NCI-H748 (cell line): ENCODE measurements around the gene KRT81.
"Not testable (repeated sequence)": the region's sequence is repeated elsewhere in the genome, so short reads cannot be mapped to it uniquely, and the experiment has no call there.

Experiments
- DNase-seq: peaks from one replicate; lab custom pipeline; 2025; ENCODE audit not compliant: unreplicated experiment; lab: John Stamatoyannopoulos, UW

The KRT81 gene

DNA sequence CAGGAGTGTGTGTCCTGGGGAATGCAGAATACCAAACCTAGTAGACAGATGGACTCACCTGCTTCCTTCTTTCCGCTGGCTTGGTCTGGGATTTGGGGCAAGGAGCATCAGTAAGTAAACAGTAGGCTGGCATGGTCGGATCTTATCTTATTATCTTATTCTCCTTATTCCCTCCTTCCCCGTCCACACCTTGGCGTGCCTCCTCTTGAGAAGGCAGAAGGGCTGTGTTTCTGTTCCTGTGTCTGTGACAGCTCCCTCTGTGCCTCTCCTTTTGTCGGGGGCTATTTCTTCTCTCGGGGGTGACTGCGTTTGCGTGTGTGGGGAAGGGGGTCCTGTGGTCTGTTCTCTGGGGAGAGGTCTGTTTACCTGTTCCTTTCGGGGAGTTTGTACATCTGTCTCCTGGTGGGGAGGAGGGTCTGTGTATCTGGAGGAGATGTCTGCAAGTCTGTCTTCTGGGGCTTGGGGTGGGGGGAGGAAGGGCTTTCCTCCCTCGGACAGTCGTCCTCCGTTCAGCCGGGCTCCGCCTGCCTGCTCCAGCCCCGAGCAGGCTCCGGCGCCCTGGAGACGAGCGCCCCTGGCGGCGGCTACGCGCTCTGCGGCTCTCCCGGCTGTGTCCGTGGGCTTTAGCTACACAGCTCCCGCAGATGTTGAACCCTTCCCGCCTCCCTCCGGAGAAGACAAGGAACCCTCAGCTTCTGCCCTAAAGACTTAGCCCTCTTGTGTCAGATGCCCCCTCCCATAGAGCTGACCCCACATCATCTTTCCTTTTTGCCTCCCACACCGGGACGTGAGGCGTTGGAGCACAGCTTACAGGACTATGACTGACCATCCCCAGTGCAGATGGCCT is 12.5 kb downstream of the KRT81 start:
- DNase-seq: peak; percentile 64

DNA sequence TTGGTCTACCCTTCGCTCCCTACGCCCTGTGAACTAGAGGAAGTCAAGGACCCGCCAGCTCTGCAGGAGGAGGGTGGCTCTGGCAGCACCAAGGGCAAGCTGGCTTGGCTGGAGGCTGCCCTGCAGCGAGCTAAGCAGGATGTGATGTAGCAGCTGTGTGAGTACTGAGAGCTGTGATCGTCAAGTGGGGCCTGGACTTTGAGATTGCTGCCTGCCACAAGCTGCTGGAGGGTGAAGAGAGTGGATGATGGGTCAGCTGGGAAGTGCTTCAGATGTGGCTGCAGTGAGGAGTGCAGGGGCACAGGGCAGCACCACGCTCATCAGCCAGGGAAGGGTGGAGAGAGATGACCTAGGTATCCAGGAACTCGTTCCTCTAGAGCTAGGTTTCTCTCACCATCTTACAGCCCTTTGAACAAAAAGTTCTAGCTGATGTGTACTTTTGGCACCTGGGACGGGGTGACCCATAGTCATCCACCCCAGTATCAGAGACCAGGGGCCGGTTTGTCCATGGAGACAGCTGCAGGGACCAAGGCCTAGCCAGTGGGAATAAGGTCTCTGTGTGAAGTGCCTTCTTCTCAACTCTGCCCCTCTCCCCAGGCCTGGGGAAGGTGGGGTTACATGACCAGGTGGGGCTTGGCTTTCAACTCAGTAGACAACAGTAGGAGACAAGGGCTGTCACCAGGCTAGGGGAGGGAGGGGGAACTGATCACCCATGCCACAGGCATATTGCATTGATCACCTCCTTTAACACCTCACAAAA is 13.7 kb downstream of the KRT81 start:
- DNase-seq: no peak

DNA sequence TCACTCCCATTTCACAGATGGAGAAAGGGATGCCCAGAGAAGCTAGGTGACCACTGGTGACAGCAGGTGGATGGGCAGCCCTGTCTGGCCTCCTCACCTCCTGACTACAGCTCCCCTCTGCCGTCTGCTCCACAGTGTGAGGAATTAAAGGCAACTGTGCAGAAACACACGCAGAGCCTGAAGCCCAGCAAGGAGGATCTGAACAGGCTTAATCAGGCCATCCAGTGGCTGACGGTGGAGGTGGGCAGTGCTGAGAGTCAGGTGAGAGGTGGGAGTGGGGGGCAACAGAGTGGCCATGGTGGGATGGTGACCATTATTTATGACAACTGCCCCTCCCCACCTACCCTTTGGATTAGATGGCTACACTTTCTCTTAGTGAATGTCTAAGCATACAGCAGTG is 15.6 kb downstream of the KRT81 start:
- no peak for DNase-seq

DNA sequence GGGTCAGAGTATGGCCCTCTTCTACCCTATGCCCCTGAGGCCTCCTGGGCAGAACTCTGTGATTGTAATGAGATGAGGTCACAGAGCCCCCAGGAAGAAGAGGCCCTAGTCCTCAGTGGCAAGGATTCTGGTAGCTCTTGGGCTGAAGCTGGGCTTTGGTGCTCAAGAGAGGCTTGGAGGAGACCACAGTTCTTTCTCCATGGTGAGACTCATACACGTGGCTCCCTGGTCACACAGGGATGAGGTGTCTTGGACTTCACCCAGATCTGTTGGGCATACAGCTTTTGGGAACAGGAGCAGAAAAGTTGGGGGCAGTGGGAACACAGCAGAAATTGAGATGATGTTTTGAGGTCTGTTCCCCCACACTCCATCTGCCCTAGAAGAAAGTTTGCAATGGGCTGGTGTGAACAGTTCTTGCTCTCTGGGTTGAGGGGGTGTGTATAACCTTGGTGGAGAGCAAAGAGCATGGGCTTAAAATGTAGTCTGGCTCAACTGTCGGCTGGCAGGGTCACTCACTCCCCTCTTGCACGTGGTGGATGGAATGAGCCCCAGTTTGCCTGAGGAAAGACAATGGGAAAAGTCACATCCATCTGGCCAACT is 16.7 kb downstream of the KRT81 start, which contains the start of gene KRT86:
Gene KRT86 (plus strand): TSS at position 125 of the 600 bp plus-strand sequence. CDS start 27,272 bp downstream, outside the sequence.
- DNase-seq: no peak

DNA sequence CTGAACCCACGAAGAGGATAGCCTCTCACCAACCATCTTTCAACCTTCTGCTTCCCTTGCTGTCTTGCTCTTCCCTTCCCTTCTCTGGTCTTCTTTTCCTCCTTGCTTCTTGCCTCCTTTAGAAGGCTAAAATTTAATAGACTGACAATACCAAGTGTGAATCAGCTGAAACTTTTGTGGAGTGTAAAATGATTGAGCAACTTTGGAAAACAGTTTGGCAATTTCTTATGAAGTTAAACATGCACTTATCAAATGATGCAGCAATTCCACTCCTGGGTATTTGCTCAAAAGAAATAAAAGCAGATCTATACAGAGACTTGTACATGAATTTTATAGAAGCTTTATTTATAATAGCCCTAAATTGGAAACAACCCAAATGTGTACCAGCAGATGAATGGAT is 20.2 kb downstream of the KRT81 start:
- DNase-seq: no peak

DNA sequence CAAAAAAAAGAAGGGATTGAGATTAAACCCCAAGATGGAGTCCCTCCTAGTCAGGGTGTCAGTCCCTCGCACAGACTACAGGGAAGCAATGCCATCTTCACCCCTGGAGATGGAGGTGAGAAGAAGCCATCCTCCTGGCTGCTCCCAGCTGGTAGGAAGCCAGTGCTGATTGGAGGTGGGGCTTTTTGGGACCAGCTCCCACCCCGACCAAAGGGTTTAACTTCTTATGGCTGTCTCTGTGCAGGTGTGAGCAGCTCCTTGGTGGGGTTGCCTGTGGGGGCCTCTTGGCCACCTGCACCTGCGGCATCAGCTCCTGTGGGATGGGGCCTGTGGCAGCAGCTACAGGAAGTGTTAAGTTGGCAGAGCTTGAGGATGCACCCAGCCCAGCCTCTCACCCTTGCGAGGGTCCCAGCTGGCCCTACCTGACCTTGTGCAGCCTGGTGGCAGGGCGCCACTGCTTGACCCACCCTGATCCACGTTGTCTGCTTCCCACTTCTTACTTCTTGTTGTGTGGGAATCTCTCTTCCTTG is 20.7 kb downstream of the KRT81 start:
- no peak for DNase-seq

DNA sequence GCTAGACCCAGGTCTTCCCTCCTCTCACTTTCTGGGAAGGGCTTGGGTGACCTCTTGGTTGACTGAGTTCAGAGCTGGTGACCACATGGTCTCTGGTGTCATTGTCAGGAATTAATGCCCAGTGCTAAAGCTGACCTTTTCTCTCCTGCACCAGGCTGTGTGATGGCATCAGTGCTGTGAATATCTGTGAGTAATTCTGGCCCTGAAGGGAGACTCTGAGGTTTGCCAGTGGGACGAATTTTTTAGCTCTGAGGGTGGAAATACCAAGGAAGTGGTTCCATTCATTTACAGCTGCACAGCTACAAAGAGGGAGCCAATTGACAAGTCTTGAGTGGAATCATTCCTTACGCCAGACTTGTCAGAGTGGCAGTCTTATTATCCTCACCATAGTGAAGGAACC is 23.1 kb downstream of the KRT81 start:
- no peak for DNase-seq

DNA sequence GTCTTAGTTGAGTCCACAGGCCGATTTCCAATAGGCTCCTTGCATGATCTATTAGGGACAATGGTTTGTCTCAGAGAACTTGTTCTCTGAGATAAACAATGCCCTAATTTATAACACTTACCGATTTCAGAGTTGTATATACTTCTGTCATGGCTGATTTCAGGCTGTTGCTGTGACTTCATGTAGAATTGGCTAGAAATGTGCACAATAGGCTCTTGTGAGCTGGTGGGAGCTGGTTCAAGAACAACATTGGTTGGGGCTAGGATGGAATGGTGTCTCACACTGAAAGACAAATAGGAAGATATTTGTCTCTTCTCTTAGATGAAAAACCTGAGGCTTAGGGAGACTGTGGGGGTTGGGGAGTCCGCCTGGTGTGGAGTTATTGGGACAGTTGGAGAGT is 23.6 kb downstream of the KRT81 start:
- no peak for DNase-seq

DNA sequence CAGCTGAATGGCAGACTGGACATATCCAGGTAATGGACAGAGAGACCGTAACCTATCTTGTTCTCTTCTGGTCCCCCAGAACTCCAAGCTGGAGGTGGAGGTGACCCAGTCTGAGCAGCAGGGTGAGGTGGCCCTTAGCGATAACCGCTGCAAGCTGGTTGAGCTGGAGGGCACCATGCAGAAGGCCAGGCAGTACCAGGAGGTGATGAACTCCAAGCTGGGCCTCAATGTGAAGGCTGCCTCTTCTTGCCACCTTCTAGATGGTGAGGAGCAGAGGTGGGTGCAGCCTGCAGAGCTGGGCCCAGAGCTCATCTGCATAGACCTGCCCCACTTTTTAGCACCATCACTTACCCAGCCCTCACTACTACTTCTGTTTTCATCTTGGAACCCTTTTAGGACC is 24.1 kb downstream of the KRT81 start:
- DNase-seq: no peak

DNA sequence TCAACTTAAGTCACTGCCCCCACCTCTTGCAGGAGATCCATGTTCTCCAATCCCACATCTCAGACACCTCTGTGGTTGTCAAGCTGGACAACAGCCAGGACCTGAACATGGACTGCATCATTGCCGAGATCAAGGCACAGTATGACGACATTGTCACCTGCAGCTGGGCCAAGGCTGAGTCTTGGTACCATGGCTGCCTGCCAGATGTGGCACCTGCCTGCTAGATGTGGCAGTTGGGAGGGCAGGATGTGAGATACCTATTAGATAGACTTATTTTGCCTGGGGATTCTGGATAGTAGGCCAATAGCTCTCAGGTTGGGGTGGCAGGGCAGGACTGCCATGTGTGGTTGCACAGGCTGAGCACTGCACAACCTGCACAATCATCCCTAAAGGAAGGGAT is 24.8 kb downstream of the KRT81 start:
- no peak for DNase-seq

DNA sequence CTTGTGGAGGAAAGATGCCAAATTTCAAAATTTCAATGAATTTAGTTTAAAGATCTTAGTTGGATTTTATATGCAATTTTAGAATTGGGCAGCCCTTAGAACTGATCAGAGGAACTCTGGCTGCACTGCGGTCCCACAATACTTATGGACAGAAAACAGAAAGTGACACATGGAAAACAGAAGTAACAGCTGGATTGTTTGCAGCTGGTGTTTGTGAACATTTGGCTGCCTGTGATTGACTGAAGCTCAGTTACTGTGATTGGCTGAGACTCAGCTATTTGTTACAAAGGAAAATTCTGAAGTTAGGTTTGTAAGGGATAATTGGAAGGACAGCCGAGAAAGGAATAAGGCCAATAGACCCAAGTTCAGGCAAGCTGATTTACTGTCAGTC is 26.9 kb downstream of the KRT81 start:
- no peak for DNase-seq

DNA sequence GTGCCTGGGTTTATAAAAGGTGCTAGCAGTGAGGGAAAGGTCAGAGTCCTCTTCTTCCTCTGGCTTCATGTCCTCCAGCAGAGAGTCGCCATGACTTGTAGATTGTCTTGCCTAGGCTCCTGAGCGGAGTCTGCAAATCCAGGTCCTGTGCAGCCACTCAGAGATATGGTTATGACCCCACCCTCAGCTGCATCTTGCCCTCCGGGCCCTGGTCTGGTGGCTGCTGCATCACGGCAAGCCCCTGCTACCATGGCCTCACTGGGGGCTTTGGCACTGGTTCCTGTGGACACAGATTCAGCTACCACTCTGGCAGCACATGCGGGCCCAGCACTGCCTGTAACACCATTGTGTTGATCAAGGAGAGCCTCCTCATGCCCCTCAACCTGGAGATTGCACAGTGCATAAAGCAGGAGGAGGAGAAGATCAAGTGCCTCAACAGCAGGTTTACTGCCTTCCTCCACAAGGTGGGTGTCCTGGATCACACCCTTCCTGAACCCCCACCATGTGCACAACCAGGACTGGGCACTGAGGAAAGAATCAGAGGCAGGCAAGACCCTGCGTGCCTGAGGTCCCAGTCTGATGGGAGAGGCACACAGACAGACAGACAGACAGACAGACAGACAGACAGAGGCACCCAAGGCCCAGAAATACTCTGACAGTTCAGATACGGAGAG is 27.4 kb downstream of the KRT81 start:
- no peak for DNase-seq

DNA sequence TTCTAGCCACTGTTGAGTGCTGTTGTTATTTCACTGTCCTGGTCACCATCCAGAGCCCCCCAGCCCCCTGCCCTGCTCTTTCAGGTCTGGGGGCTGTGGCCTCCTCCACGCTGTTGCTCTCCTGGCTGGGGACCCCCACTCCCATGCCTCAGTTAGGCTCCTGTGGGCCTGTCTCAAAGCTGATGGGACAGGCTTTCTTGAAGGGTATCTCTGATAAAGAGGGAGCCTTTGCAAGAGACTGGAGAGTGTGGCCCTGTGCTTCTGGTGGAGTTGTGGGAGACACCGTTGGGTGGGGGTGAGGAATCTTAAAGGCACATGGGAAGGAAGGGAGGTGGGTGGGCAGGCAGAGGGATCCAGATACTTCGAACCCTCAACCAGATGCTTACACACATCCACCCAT is 29.0 kb downstream of the KRT81 start:
- no peak for DNase-seq

DNA sequence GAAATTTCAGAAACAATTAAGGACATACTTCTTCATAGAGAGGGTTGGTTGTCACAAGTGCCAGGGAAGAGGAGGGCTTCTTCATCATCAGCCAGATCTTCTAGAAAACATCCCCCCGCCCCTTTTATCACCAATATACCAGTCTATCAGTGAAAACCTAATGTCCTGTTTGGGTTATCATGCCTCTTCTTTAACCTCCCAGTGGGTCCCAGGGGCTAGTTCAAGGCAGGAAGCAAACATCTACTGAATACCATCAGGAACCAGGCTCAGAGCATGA is 30.2 kb downstream of the KRT81 start:
- no peak for DNase-seq

DNA sequence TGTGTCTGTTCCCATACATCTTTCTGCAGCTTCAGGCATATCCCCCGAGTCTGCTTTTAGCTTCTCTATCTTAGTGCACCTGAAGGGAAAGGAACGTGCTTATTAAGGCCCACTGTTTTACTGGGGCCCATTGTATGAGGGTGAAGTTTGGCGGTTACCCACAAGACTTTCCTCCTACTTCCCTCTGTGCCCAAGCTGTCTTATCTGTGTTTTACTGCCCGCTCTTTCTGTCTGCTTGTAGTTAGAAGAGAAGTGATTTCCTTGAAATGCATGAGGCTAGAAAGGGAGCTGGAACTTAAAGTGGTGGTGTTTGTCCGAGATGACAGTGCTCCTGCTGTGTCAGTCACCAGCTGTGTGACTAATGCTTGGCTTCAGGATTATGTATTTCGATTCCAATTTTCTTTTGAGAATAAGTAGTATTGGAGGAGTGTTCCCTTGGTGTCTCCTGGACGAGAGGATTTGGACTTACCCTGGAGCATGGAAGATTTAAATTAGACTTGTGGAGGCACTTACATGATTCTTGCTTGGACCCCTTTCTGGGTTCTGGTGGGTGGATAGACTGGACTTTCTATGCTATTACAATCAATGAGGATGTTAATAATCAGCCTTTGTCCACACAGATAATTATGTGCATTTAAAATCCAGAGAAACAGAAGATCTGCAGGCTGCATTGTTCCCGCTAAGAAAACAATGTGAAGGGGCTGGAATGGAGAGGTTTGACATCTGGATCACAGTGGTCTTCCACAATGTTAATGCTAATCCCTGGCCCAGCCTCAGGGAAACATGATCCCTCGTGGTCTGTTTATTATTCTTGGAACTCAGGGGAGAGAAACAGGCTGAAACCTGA is 30.8 kb downstream of the KRT81 start:
- DNase-seq: peak; percentile 52

DNA sequence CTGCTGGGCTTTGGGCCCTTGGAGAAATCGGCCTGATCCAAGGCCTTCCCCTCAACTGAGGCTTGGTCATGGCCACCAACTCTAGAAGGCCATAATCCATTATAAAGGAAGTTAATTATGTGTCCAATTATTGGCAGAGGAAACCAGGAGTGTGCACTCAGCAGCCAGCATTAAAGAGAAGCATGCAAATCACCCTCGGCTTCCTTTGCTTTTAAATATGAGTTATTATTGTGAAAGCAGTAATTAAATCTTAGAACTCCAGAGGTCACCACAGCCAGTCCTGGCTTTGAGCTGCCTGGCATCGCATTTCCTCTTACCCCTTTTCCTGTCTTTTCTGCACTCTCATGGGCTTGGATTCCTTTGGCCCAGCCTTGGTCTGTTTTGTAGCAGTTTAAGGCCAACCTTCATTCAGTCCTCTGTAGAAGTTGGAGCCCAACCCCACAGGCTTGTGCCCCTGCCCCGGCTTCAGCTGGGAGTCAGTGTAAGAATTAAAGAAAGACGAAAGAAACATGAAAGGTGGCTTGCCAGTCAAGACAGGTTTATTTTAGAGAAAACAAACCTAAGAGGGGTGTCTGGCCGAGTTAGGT is 31.6 kb downstream of the KRT81 start:
- DNase-seq: no peak

DNA sequence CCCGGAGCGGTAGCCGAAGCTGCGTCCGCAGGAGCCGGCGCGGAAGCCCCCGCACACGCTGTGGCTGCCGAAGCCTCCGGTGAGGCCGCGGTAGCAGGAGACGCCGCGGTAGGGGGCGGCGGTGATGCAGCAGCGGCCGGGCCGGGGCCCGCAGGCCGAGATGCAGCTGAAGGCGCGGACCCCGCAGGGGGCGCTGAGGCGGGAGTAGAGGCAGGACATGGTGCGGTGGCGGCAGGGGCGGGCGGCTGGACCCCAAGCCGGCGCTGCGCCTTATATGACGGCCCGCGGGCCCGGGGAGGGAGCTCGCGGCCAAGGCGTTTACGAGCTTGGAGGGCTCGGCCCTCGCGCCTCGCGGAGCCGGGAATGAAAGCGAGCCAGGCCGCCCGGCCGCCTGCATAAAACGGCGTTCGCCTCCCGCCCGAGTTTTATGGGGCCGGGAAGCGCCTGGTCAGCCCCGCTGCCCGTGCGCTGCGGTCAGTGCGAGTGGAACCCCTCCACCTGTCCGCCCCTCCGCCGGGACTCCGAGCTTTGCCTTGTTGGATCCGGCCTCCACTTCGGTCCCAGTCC is 32.9 kb downstream of the KRT81 start:
- DNase-seq: no peak

DNA sequence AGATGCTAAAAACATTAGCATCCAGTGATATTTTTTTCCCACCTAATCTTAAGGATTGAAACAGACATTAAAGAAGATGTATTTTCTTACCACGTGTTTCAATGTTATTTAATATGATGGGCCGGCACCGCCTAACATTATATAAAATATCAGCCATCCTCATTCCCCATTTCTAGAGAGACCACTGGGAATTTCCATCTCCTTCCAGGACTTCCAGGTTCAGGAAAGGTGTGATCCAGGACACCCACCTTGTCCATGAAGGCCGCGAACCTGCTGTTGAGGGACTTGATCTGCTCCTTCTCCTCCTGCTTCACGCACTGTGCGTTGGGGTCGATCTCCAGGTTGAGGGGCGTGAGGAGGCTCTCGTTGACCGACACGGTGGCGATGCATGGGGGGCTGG is 33.4 kb downstream of the KRT81 start:
- not testable (repeated sequence) for DNase-seq

DNA sequence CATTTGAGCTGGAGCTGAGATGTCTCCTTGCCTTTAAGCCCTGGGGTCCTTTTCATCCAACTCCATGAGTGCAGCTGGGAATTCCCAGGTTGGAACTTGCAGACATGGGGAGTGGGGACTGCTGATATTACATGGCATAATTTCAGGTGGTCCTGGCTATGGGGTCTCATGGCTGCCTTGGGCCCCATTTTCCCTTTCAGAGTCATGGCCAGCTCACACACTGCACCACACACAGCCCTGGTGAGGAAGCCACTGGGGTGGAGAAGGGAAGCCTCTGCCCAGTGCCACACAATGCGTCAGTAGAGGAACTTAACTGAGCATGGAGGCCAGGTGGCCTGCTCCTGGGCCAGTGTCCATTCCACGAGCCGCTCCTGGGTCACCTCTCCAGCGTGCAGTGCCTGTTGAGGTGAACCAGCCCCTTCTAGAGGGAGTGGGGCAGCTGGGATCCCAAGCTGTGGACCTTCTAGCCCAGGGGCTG is 34.2 kb downstream of the KRT81 start:
- DNase-seq: no peak

DNA sequence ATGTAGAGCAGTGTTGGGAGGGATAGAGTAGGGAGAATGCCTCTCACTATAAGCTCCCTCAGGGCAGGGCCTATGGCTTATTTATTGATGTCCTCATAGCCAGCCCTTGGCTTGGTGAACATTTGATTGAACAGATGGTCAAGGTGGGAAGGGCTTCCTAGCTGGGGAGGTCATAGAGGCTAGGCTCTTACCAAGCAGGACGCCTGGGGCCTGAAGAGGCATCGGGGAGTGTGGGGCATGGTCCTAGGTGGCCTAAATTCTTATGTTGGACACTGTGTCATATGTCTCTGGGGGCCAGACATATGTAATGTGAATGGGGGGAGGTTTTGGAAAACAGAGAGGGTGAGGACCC is 34.8 kb downstream of the KRT81 start:
- DNase-seq: no peak
